Transverse colon (tissue), 4 donors: ENCODE results near the gene MRPL52. TPM values are rescaled to one million over a fixed set of nuclear protein-coding genes. Genes with fewer than 3 reads are reported as not detected.

Source experiments
- DNase-seq: peaks from one replicate; pipeline ENCODE4 v3.0.0-alpha.2; 2019
- H3K27ac ChIP-seq, 4 donors: fragments of 200-600 bp; sonication (generic); 2 replicates each; pipeline ENCODE4 v1.5.1; 2016 to 2018; ENCODE audit warnings: inconsistent platforms in 4 of 4
- H3K27me3 ChIP-seq: fragments of 200-600 bp; sonication (generic); 2 replicates; pipeline ENCODE4 v1.5.1; 2017; ENCODE audit warnings: inconsistent platforms
- H3K36me3 ChIP-seq, 4 donors: fragments of 200-600 bp; sonication (generic); 2 replicates each; pipeline ENCODE4 v1.5.1; 2017 to 2019; ENCODE audit warnings: inconsistent platforms in 4 of 4
- H3K4me1 ChIP-seq, 4 donors: fragments of 200-600 bp; sonication (generic); 2 replicates each; pipeline ENCODE4 v1.5.1; 2017 to 2020; ENCODE audit warnings: inconsistent platforms in 4 of 4
- H3K4me3 ChIP-seq, 4 donors: fragments of 200-600 bp; sonication (generic); 1 replicate in 1 of 4; 2 replicates in 3 of 4; pipeline versions ENCODE4 v1.5.1 to v1.6.1; 2017 to 2019; ENCODE audit warnings: inconsistent platforms in 4 of 4
- H3K9me3 ChIP-seq, 2 donors: fragments of 200-600 bp; sonication (generic); 2 replicates each; pipeline ENCODE4 v1.5.1; 2017 to 2019; ENCODE audit warnings: inconsistent platforms in 2 of 2
- EP300 ChIP-seq: sonication (generic); formaldehyde crosslinking; IDR thresholded peaks from one replicate; pipeline ENCODE4 v1.6.1; 2017; ENCODE audit warnings: antibody characterized with exemption, low read depth
- POLR2A ChIP-seq: fragments of 450-650 bp; IDR thresholded peaks from one replicate; pipeline ENCODE4 v1.6.1; 2016; ENCODE audit warnings: antibody characterized with exemption, mild to moderate bottlenecking, moderate library complexity
- POLR2AphosphoS5 ChIP-seq, 3 donors: sonication (generic); formaldehyde crosslinking; IDR thresholded peaks; one replicate each; pipeline ENCODE4 v1.6.1; 2016; ENCODE audit warnings: antibody characterized with exemption in 3 of 3
- WGBS, 2 donors: methylation state at CpG; one replicate each; pipeline ENCODE4 v1.1.5; 2018; ENCODE audit warnings: low coverage in 1 of 2; 5-methylcytosine and 5-hydroxymethylcytosine counted together
- in situ Hi-C, 4 donors: fragments of 200-750 bp; cut with MboI; loops; one replicate each; pipeline versions ENCODE4 v1.15.0 to v1.15.1; 2017; ENCODE audit warnings: low sequenced_read_pairs in 3 of 4, low pct_ligation_motif_present in 1 of 4, low pct_unique_long_range_greater_than_20kb in 1 of 4
- intact Hi-C: fragments of 100-400 bp; cut with DNase I; formaldehyde crosslinking; loops from one replicate; pipeline ENCODE4 v1.15.1; 2023; ENCODE audit warnings: low total_unique reads
- total RNA-seq, 4 donors: library from RNA; depleted of rRNA; stranded (reverse); fragments of >200 nt; gene quantifications; one replicate each; pipeline ENCODE4 v1.1.0, GENCODE V29; 2016
- TF ChIP-seq, protein P1 (sequence below), 5 experiments: fragments of 200-600 bp in 3 of 5; fragments of 450-650 bp in 2 of 5; sonication (generic) in 3 of 5; IDR thresholded peaks; 1 replicate in 2 of 5; 2 replicates in 3 of 5; pipeline ENCODE4 v1.5.1; 2016 to 2017; ENCODE audit warnings: antibody characterized with exemption in 5 of 5, inconsistent platforms in 3 of 5, mild to moderate bottlenecking in 2 of 5, moderate library complexity in 1 of 5

The MRPL52 gene
- total RNA-seq, 4 donors from 2014 or later = 7.5 to 44.3 (median 23.8) TPM; not detected in 1

DNA sequence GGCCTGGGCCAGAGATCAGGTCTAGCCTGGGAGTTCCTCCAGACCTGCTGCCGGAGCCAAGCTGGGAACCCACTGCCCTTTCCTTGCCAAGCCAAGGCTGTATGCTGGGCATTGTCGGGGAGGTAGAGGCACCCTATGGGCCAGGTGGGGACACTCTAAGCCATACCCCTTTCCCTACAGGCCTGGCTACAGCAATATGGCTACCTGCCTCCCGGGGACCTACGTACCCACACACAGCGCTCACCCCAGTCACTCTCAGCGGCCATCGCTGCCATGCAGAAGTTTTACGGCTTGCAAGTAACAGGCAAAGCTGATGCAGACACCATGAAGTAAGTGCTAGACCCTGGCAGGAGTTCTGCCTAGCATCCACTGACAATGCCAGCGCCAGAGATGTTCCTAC, 11.6 kb downstream of the MRPL52 start:
- no peak overlapping the region for H3K4me3 ChIP-seq
- in situ Hi-C loops (loop anchor here in 2 of 4 donors (10.0 to 25.0 kb wide), 2 partner anchors 254 to 277 kb away; partner anchors contain the start of genes ABHD4 (in 1 of the 2) and DAD1 (in 1 of the 2)), intact Hi-C loops (no loop called here)
- no peak for TF ChIP-seq POLR2AphosphoS5 (IDR thresholded peaks at IDR 0.05)
- H3K9me3 ChIP-seq = no peaks in the 10 kb centered on the region
- no peak for DNase-seq
- 95% methylated on average over 9 of the region's 9 CpGs; no CpG with 5 or more reads in 1 of the 2 donors for WGBS, 2 donors
- H3K36me3 ChIP-seq = peaks cover 0 to 46% (median 8%) of the 10 kb centered on the region in 4 donors
- peaks cover 10 to 46% (median 24%) of the 10 kb centered on the region in 4 donors for H3K4me1 ChIP-seq
- no peaks in the 10 kb centered on the region for H3K27me3 ChIP-seq
- H3K27ac ChIP-seq = peak overlapping the region in 2 of 4 donors; percentile 33 to 96

DNA sequence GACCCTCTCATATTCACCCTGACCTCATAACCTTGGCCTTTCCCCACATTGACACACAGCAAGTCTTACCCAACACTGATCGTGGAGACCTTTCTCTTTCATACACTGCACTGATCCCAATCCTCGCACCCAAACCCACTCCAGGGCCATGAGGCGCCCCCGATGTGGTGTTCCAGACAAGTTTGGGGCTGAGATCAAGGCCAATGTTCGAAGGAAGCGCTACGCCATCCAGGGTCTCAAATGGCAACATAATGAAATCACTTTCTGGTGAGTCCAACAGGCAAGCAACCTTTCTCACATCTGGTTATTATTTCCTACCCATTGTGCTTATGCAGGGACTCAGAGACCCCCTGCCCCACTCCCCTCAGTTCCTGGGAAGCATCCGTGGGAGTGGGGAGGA, 12.1 kb downstream of the MRPL52 start:
- intact Hi-C loops (no loop called here), in situ Hi-C loops (loop anchor here in 2 of 4 donors (10.0 to 25.0 kb wide), 2 partner anchors 254 to 277 kb away; partner anchors contain the start of genes ABHD4 (in 1 of the 2) and DAD1 (in 1 of the 2))
- TF ChIP-seq POLR2AphosphoS5 (IDR thresholded peaks at IDR 0.05) = no peak
- TF ChIP-seq, protein P1, sequence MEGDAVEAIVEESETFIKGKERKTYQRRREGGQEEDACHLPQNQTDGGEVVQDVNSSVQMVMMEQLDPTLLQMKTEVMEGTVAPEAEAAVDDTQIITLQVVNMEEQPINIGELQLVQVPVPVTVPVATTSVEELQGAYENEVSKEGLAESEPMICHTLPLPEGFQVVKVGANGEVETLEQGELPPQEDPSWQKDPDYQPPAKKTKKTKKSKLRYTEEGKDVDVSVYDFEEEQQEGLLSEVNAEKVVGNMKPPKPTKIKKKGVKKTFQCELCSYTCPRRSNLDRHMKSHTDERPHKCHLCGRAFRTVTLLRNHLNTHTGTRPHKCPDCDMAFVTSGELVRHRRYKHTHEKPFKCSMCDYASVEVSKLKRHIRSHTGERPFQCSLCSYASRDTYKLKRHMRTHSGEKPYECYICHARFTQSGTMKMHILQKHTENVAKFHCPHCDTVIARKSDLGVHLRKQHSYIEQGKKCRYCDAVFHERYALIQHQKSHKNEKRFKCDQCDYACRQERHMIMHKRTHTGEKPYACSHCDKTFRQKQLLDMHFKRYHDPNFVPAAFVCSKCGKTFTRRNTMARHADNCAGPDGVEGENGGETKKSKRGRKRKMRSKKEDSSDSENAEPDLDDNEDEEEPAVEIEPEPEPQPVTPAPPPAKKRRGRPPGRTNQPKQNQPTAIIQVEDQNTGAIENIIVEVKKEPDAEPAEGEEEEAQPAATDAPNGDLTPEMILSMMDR (IDR thresholded peaks at IDR 0.05) = no peak
- TF ChIP-seq EP300 = no peak
- no peak for TF ChIP-seq POLR2A
- peaks cover 0 to 47% (median 8%) of the 10 kb centered on the region in 4 donors for H3K36me3 ChIP-seq
- H3K4me1 ChIP-seq = peaks cover 12 to 50% (median 29%) of the 10 kb centered on the region in 4 donors
- H3K27me3 ChIP-seq = no peaks in the 10 kb centered on the region
- 94% methylated on average over 8 of the region's 8 CpGs; no CpG with 5 or more reads in 1 of the 2 donors for WGBS, 2 donors
- no peak for DNase-seq
- H3K4me3 ChIP-seq = no peak overlapping the region
- H3K9me3 ChIP-seq = no peaks in the 10 kb centered on the region
- H3K27ac ChIP-seq = peak overlapping the region in 1 of 4 donors; percentile 96

DNA sequence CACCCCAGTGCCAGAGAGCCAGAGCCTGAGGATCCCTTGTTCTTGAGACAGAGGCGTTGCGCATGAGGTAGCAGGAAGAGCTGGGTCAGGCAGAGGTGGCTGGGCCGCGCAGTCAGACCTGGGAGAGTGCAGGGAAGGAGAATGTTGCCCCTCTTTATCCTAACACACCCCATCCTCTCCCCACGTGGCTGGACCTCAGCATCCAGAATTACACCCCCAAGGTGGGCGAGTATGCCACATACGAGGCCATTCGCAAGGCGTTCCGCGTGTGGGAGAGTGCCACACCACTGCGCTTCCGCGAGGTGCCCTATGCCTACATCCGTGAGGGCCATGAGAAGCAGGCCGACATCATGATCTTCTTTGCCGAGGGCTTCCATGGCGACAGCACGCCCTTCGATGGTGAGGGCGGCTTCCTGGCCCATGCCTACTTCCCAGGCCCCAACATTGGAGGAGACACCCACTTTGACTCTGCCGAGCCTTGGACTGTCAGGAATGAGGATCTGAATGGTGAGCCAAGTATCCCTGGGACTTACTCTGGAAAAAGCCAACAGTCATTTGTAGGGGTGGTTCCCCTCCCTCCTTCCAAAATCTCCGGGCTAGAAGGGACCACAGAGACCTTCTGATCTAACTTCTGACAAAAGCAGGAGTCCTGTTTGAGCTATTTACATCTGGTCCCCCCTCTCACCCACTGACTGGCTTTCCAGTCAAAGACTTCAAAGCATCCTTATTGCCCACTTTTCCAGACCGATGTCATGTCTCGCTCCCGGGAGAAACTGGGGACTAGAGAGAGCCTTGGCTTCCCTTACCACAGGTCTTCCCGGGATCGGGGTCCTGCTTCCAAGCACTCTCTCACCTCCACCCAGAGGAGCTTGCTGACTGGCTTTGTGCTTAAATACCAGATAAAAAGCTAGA, 12.8 kb downstream of the MRPL52 start:
- H3K27me3 ChIP-seq = no peaks in the 10 kb centered on the region
- H3K4me1 ChIP-seq = peaks cover 19 to 55% (median 36%) of the 10 kb centered on the region in 4 donors
- H3K36me3 ChIP-seq = peaks cover 0 to 47% (median 8%) of the 10 kb centered on the region in 4 donors
- in situ Hi-C loops = loop anchor here in 2 of 4 donors (10.0 to 25.0 kb wide), 2 partner anchors 255 to 278 kb away; partner anchors contain the start of genes ABHD4 (in 1 of the 2) and DAD1 (in 1 of the 2)
- no peak overlapping the region for H3K4me3 ChIP-seq
- no peak for TF ChIP-seq EP300
- no peak for TF ChIP-seq POLR2A
- TF ChIP-seq, protein P1 (IDR thresholded peaks at IDR 0.05) = no peak
- no peak for TF ChIP-seq POLR2AphosphoS5 (IDR thresholded peaks at IDR 0.05)
- peak overlapping the region in 2 of 4 donors; percentile 1 to 96 for H3K27ac ChIP-seq
- intact Hi-C loops = no loop called here
- H3K9me3 ChIP-seq = no peaks in the 10 kb centered on the region
- 91% methylated on average over 28 of the region's 28 CpGs; no CpG with 5 or more reads in 1 of the 2 donors for WGBS, 2 donors
- no peak for DNase-seq

DNA sequence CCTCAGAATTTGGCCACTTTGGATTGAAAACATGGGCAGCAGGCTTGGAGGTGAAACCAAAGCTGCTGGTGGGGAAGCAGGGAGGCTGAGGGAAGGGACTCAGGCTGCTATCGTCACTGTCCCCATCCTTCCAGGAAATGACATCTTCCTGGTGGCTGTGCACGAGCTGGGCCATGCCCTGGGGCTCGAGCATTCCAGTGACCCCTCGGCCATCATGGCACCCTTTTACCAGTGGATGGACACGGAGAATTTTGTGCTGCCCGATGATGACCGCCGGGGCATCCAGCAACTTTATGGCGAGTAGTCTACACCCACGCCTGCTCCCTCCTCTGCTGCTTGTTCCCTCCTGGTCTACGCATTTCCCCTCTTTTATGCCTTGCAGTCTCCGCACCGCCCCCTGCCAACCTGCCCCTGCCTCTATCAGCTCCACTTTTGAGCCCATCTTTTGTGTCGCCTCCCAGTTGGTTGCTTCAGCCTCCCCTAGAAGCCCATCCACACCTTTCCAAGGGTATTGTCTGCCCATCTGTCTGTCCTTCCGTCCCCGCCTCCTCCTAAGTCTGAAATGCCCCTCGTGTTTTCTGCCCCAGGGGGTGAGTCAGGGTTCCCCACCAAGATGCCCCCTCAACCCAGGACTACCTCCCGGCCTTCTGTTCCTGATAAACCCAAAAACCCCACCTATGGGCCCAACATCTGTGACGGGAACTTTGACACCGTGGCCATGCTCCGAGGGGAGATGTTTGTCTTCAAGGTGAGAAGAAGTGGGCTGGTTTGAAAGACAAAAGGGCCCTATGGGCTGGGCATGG, 13.6 kb downstream of the MRPL52 start:
- TF ChIP-seq, protein P1 (IDR thresholded peaks at IDR 0.05) = no peak
- TF ChIP-seq POLR2AphosphoS5 (IDR thresholded peaks at IDR 0.05) (no peak), EP300 (no peak), POLR2A (no peak)
- 83 to 91% methylated on average over 4 to 21 of the region's 21 CpGs for WGBS, 2 donors
- Histone ChIP-seq H3K9me3 (no peaks in the 10 kb centered on the region), H3K27me3 (no peaks in the 10 kb centered on the region), H3K4me3 (no peak overlapping the region), H3K36me3 (peaks cover 0 to 47% (median 8%) of the 10 kb centered on the region in 4 donors), H3K27ac (peak overlapping the region in 2 of 4 donors; percentile 1 to 35), H3K4me1 (peaks cover 28 to 54% (median 38%) of the 10 kb centered on the region in 4 donors)
- in situ Hi-C loops (loop anchor here in 2 of 4 donors (10.0 to 25.0 kb wide), 2 partner anchors 256 to 279 kb away; partner anchors contain the start of genes ABHD4 (in 1 of the 2) and DAD1 (in 1 of the 2)), intact Hi-C loops (no loop called here)
- no peak for DNase-seq
